ENCODE measurements around the gene IQSEC3. TPM values are rescaled to one million over a fixed set of nuclear protein-coding genes. Genes with fewer than 3 reads are reported as not detected.

Gene IQSEC3
- total RNA-seq, 1 donor from 2014 or later: 2.5 TPM

DNA sequence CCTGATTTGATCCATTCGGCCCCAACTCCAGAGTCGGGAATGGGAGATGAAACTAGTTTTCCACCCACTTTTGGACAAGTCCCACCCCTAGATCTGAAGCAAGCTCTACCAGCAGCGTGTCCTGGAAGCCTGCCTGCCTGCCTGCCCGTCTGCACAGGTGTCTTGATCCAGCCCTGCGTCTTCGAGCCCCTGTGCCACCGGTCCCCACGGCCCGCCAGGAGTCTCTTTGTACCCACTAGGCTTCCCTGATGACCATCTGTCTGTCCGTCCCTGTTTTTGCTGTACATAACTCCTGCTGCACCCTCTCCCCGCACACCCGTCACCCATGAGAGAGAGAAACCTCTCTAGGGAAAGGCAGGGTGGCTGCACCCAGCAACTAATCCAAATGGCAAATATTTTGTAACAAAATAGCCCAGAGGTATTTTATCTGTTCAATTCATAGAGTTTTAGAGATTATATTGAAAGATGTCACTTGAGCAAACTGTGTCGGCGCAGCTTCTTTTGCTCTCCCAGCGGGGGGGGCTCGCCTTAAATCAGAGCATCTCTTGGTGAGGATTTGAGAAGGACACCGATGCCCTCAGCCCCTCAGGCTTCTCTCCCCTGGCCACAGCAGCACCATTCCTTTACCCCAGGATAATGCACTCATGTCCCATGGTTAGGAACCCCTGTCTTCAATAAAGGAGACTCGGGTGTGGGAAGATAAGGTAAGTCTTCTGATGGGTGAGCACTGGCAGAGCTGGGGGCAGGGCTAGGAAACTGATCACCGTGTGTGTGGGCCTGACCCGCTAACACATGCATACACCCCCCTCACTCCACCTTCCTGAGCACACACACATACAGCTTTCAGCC is 111.6 kb downstream of the IQSEC3 start:
- DNase-seq (ENCODE audit: low spot score, unreplicated experiment): no peak
- no peak overlapping the region for H3K4me3 Mint-ChIP-seq (ENCODE audit: low read depth)
- H3K9me3 Mint-ChIP-seq (ENCODE audit: low read depth): no peaks in the 10 kb centered on the region
- peaks cover 38% of the 10 kb centered on the region for H3K27me3 Mint-ChIP-seq
- no peak overlapping the region for H3K27ac Mint-ChIP-seq
- peaks cover 10% of the 10 kb centered on the region for H3K4me1 Mint-ChIP-seq (ENCODE audit: low read depth)
- TF ChIP-seq, protein P1, sequence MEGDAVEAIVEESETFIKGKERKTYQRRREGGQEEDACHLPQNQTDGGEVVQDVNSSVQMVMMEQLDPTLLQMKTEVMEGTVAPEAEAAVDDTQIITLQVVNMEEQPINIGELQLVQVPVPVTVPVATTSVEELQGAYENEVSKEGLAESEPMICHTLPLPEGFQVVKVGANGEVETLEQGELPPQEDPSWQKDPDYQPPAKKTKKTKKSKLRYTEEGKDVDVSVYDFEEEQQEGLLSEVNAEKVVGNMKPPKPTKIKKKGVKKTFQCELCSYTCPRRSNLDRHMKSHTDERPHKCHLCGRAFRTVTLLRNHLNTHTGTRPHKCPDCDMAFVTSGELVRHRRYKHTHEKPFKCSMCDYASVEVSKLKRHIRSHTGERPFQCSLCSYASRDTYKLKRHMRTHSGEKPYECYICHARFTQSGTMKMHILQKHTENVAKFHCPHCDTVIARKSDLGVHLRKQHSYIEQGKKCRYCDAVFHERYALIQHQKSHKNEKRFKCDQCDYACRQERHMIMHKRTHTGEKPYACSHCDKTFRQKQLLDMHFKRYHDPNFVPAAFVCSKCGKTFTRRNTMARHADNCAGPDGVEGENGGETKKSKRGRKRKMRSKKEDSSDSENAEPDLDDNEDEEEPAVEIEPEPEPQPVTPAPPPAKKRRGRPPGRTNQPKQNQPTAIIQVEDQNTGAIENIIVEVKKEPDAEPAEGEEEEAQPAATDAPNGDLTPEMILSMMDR (IDR thresholded peaks at IDR 0.05; ENCODE audit: unreplicated experiment): no peak
- no peaks in the 10 kb centered on the region for H3K36me3 Mint-ChIP-seq (ENCODE audit: insufficient read depth)

DNA sequence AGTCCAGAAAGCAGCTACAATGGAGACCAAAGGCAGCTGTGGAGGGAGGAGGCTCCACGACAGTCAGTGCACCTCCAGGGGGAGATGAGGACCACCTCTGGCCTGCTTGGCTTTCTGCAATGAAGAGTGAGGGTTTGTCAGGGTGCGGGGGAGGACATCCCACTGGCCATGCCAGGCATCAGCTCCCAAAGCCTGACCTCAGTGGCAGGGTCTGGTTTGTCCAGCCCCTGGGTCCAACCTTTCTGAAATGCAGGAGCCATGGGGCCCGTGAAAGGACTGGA is 112.2 kb downstream of the IQSEC3 start:
- Mint-ChIP-seq H3K9me3 (ENCODE audit: low read depth) (no peaks in the 10 kb centered on the region), H3K4me3 (ENCODE audit: low read depth) (no peak overlapping the region), H3K4me1 (ENCODE audit: low read depth) (peaks cover 10% of the 10 kb centered on the region), H3K27me3 (peaks cover 35% of the 10 kb centered on the region), H3K27ac (no peak overlapping the region), H3K36me3 (ENCODE audit: insufficient read depth) (no peaks in the 10 kb centered on the region)
- no peak for DNase-seq (ENCODE audit: low spot score, unreplicated experiment)
- TF ChIP-seq, protein P1 (IDR thresholded peaks at IDR 0.05; ENCODE audit: unreplicated experiment): no peak

DNA sequence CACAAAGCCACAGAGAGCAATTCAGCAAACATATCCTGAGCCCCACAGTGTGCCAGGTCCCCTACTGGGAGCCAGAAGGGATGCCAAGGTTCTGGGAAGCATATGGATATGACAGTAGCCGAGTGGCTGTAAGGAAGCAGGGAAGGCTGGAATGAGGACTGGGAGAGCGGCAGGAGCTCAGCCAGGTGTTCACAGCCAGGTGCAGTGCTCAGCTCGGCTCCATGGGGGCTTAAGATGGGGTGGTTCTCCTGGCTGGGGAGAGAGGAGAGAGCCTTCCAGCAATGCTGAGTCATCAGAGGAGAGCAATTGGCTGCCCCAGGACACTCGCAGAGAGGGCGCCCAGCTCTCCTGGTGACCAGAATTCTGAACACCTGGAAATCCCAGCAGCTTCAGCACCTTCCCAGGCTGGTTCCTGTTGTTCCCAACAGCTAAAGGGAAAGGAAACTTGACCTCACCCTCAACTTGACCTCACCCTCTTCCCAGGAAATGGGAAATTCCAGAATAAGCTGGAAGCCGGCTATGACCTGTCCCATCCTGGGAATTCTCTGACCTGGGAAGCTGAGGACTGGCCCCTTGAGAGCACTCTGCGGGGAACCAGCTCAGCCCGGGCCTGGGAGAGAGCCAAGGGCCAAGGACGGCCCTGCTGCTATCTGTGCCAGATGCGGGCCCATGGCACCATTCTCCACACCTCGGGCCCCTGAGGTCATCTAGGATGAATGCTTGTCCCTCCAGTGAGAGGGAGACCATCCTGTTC is 112.7 kb downstream of the IQSEC3 start:
- peaks cover 10% of the 10 kb centered on the region for H3K4me1 Mint-ChIP-seq (ENCODE audit: low read depth)
- H3K36me3 Mint-ChIP-seq (ENCODE audit: insufficient read depth): no peaks in the 10 kb centered on the region
- peaks cover 32% of the 10 kb centered on the region for H3K27me3 Mint-ChIP-seq
- no peak overlapping the region for H3K27ac Mint-ChIP-seq
- DNase-seq (ENCODE audit: low spot score, unreplicated experiment): no peak
- H3K4me3 Mint-ChIP-seq (ENCODE audit: low read depth): no peak overlapping the region
- H3K9me3 Mint-ChIP-seq (ENCODE audit: low read depth): no peaks in the 10 kb centered on the region
- TF ChIP-seq, protein P1 (IDR thresholded peaks at IDR 0.05; ENCODE audit: unreplicated experiment): no peak

DNA sequence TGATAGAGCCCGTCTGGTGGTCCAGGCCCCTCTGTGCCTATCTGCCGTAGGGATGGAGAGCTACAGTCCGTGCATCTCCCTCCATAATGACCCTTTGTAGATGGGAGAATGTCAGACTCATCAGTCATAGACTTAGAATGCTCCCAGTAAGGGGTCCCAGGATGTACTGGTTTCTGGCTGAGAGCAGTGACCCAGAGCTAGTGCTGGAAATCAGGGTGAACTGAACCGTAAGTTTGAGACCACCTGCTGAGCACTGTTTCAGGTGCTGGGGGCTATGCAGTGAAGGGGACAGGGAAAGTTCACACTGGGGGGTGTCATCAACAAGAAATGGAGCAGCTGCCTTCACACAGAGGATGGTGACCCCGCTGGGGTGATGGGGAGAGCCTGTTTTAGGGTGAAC is 113.3 kb downstream of the IQSEC3 start:
- H3K9me3 Mint-ChIP-seq (ENCODE audit: low read depth): no peaks in the 10 kb centered on the region
- H3K4me3 Mint-ChIP-seq (ENCODE audit: low read depth): no peak overlapping the region
- H3K27me3 Mint-ChIP-seq: peaks cover 34% of the 10 kb centered on the region
- TF ChIP-seq, protein P1 (IDR thresholded peaks at IDR 0.05; ENCODE audit: unreplicated experiment): no peak
- no peaks in the 10 kb centered on the region for H3K36me3 Mint-ChIP-seq (ENCODE audit: insufficient read depth)
- H3K4me1 Mint-ChIP-seq (ENCODE audit: low read depth): peaks cover 10% of the 10 kb centered on the region
- DNase-seq (ENCODE audit: low spot score, unreplicated experiment): no peak
- no peak overlapping the region for H3K27ac Mint-ChIP-seq

DNA sequence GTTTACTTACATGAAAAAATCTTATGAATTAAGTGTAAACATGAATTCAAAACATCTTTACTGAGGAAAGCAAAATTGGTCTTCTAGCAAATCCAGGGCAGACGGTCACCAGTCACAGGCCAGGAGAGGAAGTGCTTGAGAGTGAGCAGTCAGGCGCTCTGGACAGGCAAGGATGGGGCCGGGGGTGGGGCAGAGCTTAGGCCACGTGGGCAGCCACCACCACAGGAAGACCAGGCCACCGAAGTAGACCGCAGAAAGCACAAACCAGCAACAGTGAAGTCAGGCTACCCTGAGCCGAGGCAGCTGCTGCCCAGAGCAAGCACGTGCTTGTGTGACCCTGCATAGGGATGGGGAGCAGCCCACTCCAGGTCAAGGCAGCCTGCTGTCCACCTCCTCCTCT is 113.9 kb downstream of the IQSEC3 start:
- peaks cover 31% of the 10 kb centered on the region for H3K27me3 Mint-ChIP-seq
- peaks cover 10% of the 10 kb centered on the region for H3K4me1 Mint-ChIP-seq (ENCODE audit: low read depth)
- no peak for DNase-seq (ENCODE audit: low spot score, unreplicated experiment)
- TF ChIP-seq, protein P1 (IDR thresholded peaks at IDR 0.05; ENCODE audit: unreplicated experiment): no peak
- no peak overlapping the region for H3K27ac Mint-ChIP-seq
- H3K4me3 Mint-ChIP-seq (ENCODE audit: low read depth): no peak overlapping the region
- H3K9me3 Mint-ChIP-seq (ENCODE audit: low read depth): no peaks in the 10 kb centered on the region
- H3K36me3 Mint-ChIP-seq (ENCODE audit: insufficient read depth): no peaks in the 10 kb centered on the region
